ENCODE data around the gene NADK.

Gene NADK

DNA sequence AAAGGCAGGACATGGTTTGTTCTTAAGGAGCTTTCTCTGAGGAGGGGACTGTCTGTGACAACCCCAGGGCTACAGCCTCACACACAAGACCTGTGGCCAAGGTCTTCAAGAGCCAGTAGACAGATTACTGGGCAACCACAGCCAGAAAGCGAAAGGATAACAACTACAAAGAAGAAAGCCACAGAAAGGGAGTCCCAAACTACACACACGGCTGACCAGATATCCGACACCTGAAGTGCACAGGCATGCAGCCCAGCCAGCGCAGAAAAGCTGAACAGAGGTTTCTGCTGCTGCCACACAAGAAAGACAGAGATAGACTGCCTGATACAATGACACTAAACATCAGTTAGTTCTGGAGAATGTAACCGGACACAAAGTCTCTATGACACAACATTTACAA is 21.4 kb upstream of the NADK start:
- TF ChIP-seq CTCF (IDR thresholded peaks at IDR 0.05; ENCODE audit: low read depth, low read length): no peak
- in situ Hi-C loops (cut with HindIII; ENCODE audit: low sequenced_read_pairs): no loop called here
- no peak overlapping the region for H3K4me3 ChIP-seq (ENCODE audit: low read depth, low read length)
- no peak for DNase-seq (ENCODE audit: low read depth, low spot score)

DNA sequence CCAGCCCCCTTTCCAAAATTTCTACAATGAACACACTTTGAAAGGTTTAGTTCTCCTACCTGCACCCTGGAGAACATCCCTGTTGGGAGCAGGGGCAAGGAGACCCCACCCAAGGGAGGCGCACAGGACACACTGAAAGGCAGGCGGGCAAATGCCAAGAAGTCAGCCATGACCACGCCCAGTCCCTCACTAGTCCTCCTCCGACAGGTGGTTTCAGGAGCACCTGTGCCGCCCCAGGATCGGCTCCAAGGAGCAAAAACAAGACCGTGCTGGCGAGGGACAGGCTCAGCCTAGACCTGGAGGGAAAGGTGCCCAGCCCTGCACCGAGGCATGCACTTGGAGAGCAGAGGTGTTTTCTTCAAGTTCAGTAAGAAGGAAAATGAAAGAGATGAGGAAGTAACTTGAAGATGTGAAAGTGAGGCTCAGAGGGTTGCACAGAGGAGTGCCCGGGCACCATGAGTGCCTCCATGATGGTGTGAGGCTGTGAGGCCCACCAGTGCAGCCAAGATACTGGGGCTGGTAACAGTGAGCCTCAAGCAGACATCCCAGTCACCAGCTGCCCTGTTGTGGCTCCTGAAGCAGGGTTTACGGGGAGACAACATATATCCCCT is 19.6 kb upstream of the NADK start:
- DNase-seq (ENCODE audit: low read depth, low spot score): no peak
- no peak overlapping the region for H3K4me3 ChIP-seq (ENCODE audit: low read depth, low read length)
- in situ Hi-C loops (cut with HindIII; ENCODE audit: low sequenced_read_pairs): no loop called here

GRCh38 chr1:1796466-1796865 is 18.2 kb upstream of the NADK start:
- peak; percentile 39 for TF ChIP-seq CTCF (IDR thresholded peaks at IDR 0.05; ENCODE audit: low read depth, low read length)
- in situ Hi-C loops (cut with HindIII; ENCODE audit: low sequenced_read_pairs): no loop called here
- DNase-seq (ENCODE audit: low read depth, low spot score): no peak
- no peak overlapping the region for H3K4me3 ChIP-seq (ENCODE audit: low read depth, low read length)

More for the DNA sequence above, 19.6 kb upstream of the NADK start:
- no peak for TF ChIP-seq CTCF (IDR thresholded peaks at IDR 0.05; ENCODE audit: low read depth, low read length)

GRCh38 chr1:1794999-1795398 is 16.7 kb upstream of the NADK start:
- no peak for DNase-seq (ENCODE audit: low read depth, low spot score)
- TF ChIP-seq CTCF (IDR thresholded peaks at IDR 0.05; ENCODE audit: low read depth, low read length): no peak
- in situ Hi-C loops (cut with HindIII; ENCODE audit: low sequenced_read_pairs): no loop called here
- H3K4me3 ChIP-seq (ENCODE audit: low read depth, low read length): no peak overlapping the region

DNA sequence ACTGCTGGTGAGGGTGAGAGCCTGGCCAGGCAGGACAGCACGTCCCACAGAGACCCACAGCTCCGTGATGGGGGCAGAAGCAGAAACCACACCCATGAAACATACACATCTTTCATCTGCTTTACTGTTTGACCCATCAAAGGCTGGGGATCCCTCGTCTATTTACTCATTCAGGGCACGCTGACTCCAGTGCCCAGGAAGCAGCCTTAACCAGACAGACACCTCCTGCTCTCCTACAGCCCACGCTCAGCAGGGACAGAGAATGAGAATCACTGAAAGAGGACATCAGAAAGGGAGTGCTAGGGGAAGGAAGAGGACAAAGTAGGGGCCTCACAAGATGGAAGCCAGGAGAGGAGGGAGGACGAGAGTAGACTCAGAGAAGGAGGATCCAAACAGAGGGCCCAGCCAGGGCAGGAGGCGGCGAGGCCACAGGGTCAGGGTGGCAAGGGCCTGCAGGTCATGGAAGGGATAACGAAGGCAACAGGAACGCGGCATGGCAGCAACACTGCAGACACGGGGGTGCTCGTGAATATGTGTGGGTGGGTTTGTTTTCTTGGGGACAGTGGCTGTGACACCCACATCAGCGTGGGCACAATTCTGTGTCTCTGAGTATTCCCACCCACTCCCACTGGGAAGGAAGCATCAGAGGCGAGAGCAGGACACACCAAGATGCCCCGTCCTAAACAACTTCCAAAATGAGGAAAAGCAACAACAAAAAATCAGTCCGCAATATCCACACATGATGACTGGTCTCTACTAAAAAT is 15.4 kb upstream of the NADK start:
- no peak overlapping the region for H3K4me3 ChIP-seq (ENCODE audit: low read depth, low read length)
- DNase-seq (ENCODE audit: low read depth, low spot score): no peak
- TF ChIP-seq CTCF (IDR thresholded peaks at IDR 0.05; ENCODE audit: low read depth, low read length): no peak
- in situ Hi-C loops (cut with HindIII; ENCODE audit: low sequenced_read_pairs): no loop called here

GRCh38 chr1:1788646-1789431 is 10.6 kb upstream of the NADK start:
- in situ Hi-C loops (cut with HindIII; ENCODE audit: low sequenced_read_pairs): no loop called here
- H3K4me3 ChIP-seq (ENCODE audit: low read depth, low read length): no peak overlapping the region
- peak; percentile 41 for TF ChIP-seq CTCF (IDR thresholded peaks at IDR 0.05; ENCODE audit: low read depth, low read length)

More at GRCh38 chr1:1788646-1789431, 10.6 kb upstream of the NADK start:
- DNase-seq (ENCODE audit: low read depth, low spot score): peak; percentile 27

Data from astrocyte of the spinal cord (primary cell).